Daoy (cell line): Measurements from ENCODE around the gene FKTN. TPM values are rescaled to one million over a fixed set of nuclear protein-coding genes. Genes with fewer than 3 reads are reported as not detected.

Source experiments
- DNase-seq: peaks from one replicate; pipeline ENCODE4 v3.0.0-alpha.2; 2015; ENCODE audit warnings: low read depth
- total RNA-seq: library from RNA; depleted of rRNA; stranded (reverse); fragments of >200 nt; shearing (Covaris generic); gene quantifications from 2 replicates; pipeline ENCODE4 v1.2.3, GENCODE V29; 2014; rRNA removed

FKTN gene
- total RNA-seq, 1 experiment from 2014 or later = 17.7 TPM

DNA sequence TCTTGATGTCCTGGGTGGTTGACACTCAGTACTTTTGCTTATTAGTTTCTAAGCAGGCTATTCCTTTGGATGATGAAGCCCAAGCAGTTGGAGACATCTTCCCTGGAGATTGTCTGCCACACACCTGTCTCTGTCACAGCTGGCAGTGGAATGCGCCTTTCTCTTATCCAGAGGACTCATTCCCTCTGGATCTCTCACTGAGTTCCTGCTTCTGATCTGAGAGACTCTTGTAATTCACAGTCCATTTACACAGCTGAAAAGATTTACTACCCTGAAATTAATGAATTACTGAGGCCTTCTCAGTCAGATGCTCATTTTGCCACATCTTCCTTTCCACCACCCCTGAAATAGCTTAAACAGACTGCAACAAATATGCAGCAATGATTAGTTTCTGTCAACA, 120.2 kb downstream of the FKTN start:
- no peak for DNase-seq

- no peak for DNase-seq
Observed at GRCh38 chr9:105678781-105679180, 120.8 kb downstream of the FKTN start.

DNA sequence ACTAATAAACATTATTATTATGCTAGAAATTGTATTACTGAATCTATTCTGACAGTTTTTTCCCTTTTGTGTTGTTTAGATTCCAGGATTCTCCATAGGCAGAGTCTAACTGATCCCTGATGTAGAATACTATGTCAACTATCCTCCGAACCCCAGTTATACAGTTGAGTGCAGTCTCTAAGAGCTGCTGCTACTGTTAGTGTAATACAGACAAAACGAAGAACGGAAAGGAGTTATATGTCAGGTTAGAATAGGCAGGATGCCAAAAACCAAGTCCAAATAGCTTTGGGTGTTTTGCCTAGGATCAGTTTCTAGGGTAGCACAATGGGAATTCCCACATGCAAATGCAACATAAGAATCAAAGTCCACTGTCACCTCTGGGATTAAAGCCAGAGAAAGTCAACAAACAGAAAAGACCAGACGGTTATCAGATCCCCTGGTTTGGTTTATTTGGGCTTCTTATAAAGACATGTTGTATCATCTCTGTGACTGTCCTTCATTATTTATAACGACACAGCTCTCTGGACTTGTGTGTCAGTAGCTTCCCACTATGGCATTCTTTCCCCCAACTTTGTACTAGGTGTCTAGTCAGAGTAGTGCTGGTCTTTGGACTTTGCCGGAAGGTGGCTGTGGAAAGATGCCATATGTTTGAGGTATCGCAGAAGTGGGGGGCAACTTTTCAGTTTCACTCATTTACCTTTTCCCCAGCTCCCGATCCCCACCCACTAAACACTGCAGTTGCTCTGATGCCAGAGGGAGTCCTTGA, 121.5 kb downstream of the FKTN start:
- DNase-seq = no peak

- no peak for DNase-seq
Observed at GRCh38 chr9:105681313-105681712, 123.4 kb downstream of the FKTN start.

- peak; percentile 64 for DNase-seq
Observed at GRCh38 chr9:105681724-105682123, 123.8 kb downstream of the FKTN start.

DNA sequence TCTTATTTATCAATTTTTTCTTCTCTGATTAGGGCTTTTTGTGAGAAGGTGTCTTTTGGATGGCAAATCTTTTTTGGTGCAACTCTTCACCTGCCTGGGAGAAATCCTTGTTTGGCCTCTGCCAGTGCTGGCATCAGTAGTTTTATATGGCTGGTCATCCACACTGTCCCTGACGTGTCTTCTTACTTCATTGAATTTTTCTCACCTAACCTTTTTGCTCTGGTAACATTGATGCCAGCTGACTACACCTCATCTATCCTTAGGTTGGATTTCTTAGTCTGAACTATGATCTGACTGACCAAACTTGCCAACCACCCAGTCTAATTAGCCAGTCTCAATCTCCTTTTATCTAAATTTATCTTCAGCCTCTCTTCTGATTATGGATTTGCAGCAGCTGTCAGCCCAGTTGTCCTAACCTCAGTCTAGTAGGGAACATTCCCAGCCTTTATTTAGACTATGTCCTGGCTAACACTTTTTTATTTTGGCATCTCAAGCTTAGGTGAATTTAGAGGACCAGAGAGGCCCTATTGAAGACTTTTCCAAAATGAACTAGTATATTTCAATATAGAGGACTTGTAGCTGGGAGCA, 125.9 kb downstream of the FKTN start:
- no peak for DNase-seq

GRCh38 chr9:105686936-105687335, 129.0 kb downstream of the FKTN start:
- no peak for DNase-seq

Other genes with a start within 250 kb of the FKTN start
- 10.7 and 14.3 TPM in 2 replicates for gene FSD1L, start 110.1 kb upstream of the FKTN start, total RNA-seq
- gene TAL2, start 104.3 kb downstream of the FKTN start, total RNA-seq = 0.46 TPM in 1 of 2 replicates, not detected in the other
- 34.7 and 64.2 TPM in 2 replicates for gene TMEM38B, start 136.4 kb downstream of the FKTN start, total RNA-seq